Measurements from ENCODE around the gene SGIP1.

GRCh38 chr1:66500301-66500700 is 33.7 kb upstream of the SGIP1 start:
- TF ChIP-seq, protein P1, sequence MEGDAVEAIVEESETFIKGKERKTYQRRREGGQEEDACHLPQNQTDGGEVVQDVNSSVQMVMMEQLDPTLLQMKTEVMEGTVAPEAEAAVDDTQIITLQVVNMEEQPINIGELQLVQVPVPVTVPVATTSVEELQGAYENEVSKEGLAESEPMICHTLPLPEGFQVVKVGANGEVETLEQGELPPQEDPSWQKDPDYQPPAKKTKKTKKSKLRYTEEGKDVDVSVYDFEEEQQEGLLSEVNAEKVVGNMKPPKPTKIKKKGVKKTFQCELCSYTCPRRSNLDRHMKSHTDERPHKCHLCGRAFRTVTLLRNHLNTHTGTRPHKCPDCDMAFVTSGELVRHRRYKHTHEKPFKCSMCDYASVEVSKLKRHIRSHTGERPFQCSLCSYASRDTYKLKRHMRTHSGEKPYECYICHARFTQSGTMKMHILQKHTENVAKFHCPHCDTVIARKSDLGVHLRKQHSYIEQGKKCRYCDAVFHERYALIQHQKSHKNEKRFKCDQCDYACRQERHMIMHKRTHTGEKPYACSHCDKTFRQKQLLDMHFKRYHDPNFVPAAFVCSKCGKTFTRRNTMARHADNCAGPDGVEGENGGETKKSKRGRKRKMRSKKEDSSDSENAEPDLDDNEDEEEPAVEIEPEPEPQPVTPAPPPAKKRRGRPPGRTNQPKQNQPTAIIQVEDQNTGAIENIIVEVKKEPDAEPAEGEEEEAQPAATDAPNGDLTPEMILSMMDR (IDR thresholded peaks at IDR 0.05; ENCODE audit: poor library complexity): no peak
- no peak for TF ChIP-seq EZH2 (IDR thresholded peaks at IDR 0.05; ENCODE audit: borderline replicate concordance)
- TF ChIP-seq EZH2phosphoT487 (IDR thresholded peaks at IDR 0.05; ENCODE audit: low read depth, severe bottlenecking, unreplicated experiment): no peak

All from hepatocyte (in vitro differentiated cells).